PC-9 (cell line): Measurements from ENCODE around the gene EPHB2. TPM values are rescaled to one million over a fixed set of nuclear protein-coding genes. Genes with fewer than 3 reads are reported as not detected.

ENCODE experiments used
- BruUV-seq: library from RNA; stranded (reverse); fragments of 400-500 nt; replicated peaks from 2 replicates; lab custom pipeline; 2021; lab: Mats Ljungman, UMichigan
- CTCF ChIA-PET: fragments of 300-600 bp; sonication (Branson Sonifier 250); formaldehyde crosslinking; loops from one replicate; lab custom pipeline; 2022; ENCODE audit warnings: antibody characterized with exemption; lab: Charles Lee
- POLR2A ChIA-PET: fragments of 300-600 bp; sonication (Branson Sonifier 250); formaldehyde crosslinking; loops from one replicate; lab custom pipeline; 2022; ENCODE audit warnings: antibody characterized with exemption; ENCODE audit not compliant: unreplicated experiment; lab: Charles Lee
- DNase-seq, 2 experiments: peaks; one replicate each; pipeline versions ENCODE4 v3.0.0 to v3.0.0-alpha.2; 2015 to 2022; ENCODE audit warnings: mixed read lengths in 1 of 2
- H2AFZ ChIP-seq: fragments of 200-600 bp; sonication (generic); 2 replicates; pipeline ENCODE4 v1.8.1; 2017; ENCODE audit warnings: antibody characterized with exemption
- H3F3A ChIP-seq: fragments of 200-600 bp; sonication (generic); 2 replicates; pipeline ENCODE4 v1.8.1; 2017; ENCODE audit warnings: antibody characterized with exemption, mild to moderate bottlenecking, low read depth; ENCODE audit not compliant: insufficient read depth
- H3K27ac ChIP-seq: fragments of 200-600 bp; sonication (generic); 2 replicates; pipeline ENCODE4 v1.6.1; 2016; ENCODE audit warnings: mixed run types
- H3K27me3 ChIP-seq: fragments of 200-600 bp; sonication (generic); 2 replicates; pipeline ENCODE4 v1.6.1; 2016; ENCODE audit warnings: low read depth, mixed run types; ENCODE audit not compliant: insufficient read depth
- H3K36me3 ChIP-seq: fragments of 200-600 bp; sonication (generic); 2 replicates; pipeline ENCODE4 v1.6.1; 2016; ENCODE audit warnings: low read depth, mixed run types
- H3K4me1 ChIP-seq: fragments of 200-600 bp; sonication (generic); replicated peaks from 2 replicates; pipeline ENCODE4 v1.6.1; 2016; ENCODE audit warnings: mixed run types; ENCODE audit not compliant: insufficient read depth
- H3K4me2 ChIP-seq: fragments of 200-600 bp; sonication (generic); 2 replicates; pipeline ENCODE4 v1.6.1; 2017; ENCODE audit warnings: mixed run types
- H3K4me3 ChIP-seq: fragments of 200-600 bp; sonication (generic); 2 replicates; pipeline ENCODE4 v1.6.1; 2016; ENCODE audit warnings: mixed run types
- H3K79me2 ChIP-seq: fragments of 200-600 bp; sonication (generic); 2 replicates; pipeline ENCODE4 v1.6.1; 2017; ENCODE audit warnings: low read depth, mixed run types
- H3K9me2 ChIP-seq: fragments of 200-600 bp; sonication (generic); 2 replicates; pipeline ENCODE4 v1.8.1; 2017; ENCODE audit warnings: mild to moderate bottlenecking; ENCODE audit not compliant: insufficient read depth
- H3K9me3 ChIP-seq: fragments of 200-600 bp; sonication (generic); 2 replicates; pipeline ENCODE4 v1.8.1; 2016; ENCODE audit warnings: low read depth; ENCODE audit not compliant: insufficient read depth
- H4K20me1 ChIP-seq: fragments of 200-600 bp; sonication (generic); 2 replicates; pipeline ENCODE4 v1.8.1; 2017; ENCODE audit not compliant: insufficient read depth
- EZH2 ChIP-seq: fragments of 200-600 bp; sonication (generic); IDR thresholded peaks from 2 replicates; pipeline ENCODE4 v1.8.0; 2017; ENCODE audit warnings: antibody characterized with exemption, low read depth
- intact Hi-C: fragments of 100-400 bp; cut with micrococcal nuclease; formaldehyde crosslinking; loops from one replicate; pipeline ENCODE4 v1.10.0; 2022; ENCODE audit not compliant: unreplicated experiment
- total RNA-seq: library from RNA; stranded (reverse); gene quantifications from 2 replicates; pipeline ENCODE4 v1.2.3, GENCODE V29; 2021
- TF ChIP-seq, protein P1 (sequence below): fragments of 200-600 bp; sonication (generic); conservative IDR thresholded peaks from 2 replicates; pipeline ENCODE4 v1.6.1; 2017; ENCODE audit warnings: mixed run types, antibody characterized with exemption, mild to moderate bottlenecking, moderate library complexity

The EPHB2 gene
- total RNA-seq, 1 experiment from 2014 or later = 26.7 TPM

DNA sequence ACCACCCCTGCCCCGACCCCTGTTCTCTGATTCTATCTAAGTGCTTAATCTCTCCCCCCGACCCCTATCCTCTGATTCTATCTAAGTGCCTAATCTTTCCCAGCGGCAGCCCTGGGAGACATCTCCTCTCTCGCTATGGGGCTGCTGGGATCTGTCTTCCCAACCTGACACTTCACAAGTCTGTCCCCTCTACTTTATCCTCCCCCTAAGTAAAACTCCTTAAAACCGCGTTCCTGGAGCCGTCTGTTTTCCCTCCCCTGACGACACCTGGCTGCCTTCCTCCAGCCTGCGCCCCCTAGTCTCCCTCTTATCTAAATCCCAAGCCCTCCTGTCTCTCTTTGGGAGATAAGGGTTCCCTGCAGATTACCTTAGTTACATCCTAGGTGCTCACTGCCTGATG lies 30.5 kb downstream of the EPHB2 start:
- Histone ChIP-seq H3K4me1 (peaks cover 9% of the 10 kb centered on the region), H4K20me1 (no peaks in the 10 kb centered on the region), H3K9me3 (no peaks in the 10 kb centered on the region), H3F3A (peaks cover 12% of the 10 kb centered on the region; the same call in 1 of the 2 replicates), H3K4me3 (no peak overlapping the region), H3K9me2 (no peaks in the 10 kb centered on the region), H3K79me2 (no peaks in the 10 kb centered on the region), H2AFZ (no peak overlapping the region), H3K27ac (no peak overlapping the region), H3K27me3 (no peaks in the 10 kb centered on the region), H3K4me2 (no peak overlapping the region), H3K36me3 (no peaks in the 10 kb centered on the region)
- no peak for TF ChIP-seq EZH2
- TF ChIP-seq, protein P1, sequence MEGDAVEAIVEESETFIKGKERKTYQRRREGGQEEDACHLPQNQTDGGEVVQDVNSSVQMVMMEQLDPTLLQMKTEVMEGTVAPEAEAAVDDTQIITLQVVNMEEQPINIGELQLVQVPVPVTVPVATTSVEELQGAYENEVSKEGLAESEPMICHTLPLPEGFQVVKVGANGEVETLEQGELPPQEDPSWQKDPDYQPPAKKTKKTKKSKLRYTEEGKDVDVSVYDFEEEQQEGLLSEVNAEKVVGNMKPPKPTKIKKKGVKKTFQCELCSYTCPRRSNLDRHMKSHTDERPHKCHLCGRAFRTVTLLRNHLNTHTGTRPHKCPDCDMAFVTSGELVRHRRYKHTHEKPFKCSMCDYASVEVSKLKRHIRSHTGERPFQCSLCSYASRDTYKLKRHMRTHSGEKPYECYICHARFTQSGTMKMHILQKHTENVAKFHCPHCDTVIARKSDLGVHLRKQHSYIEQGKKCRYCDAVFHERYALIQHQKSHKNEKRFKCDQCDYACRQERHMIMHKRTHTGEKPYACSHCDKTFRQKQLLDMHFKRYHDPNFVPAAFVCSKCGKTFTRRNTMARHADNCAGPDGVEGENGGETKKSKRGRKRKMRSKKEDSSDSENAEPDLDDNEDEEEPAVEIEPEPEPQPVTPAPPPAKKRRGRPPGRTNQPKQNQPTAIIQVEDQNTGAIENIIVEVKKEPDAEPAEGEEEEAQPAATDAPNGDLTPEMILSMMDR = no peak
- intact Hi-C loops = no loop called here
- ChIA-PET CTCF (no interaction called here), POLR2A (no interaction called here)
- no TSS peak for BruUV-seq
- no peak for DNase-seq

DNA sequence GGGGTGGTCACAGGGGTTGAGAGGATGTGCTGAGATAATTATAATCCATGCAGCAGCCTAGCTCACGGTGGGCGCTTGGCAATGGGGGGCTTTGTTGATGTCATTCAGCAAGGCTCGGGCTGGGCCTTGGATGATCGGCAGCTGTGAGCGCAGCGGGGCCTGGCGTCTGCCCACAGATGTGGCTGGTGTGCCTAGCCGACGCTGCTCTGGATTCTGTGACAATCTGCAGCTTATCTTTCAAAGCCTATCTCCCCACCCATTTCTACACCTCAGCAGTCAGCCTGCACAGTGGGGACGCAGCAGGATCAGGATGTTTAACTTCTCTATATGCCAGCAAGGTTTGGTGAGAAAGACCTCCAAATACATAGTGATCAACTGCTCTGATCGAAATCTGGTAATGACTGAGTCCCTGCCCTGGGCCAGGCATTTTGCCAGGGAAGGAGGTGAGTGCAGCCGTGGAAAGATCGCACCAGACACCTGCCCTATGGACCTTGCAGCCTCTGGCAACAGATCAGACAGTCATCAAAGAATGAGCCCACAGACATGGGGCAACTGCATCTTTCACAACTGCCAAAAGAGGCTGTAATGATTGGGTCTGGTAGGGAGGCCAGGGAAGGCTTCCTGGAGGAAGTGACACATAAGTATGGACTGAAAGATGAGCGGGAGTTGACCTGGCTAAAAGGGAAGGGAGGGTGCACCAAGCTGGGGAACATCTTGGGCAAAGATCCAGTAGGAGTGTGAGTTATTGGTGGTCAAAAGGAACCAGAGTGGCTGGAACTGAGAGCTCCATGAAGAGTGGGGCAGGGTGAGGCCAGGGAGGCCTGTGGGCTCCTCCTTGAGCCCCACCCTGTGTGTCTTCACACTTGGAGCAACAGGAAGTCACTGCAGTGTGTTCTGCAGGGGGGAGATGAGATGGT lies 35.3 kb downstream of the EPHB2 start:
- H3K27ac ChIP-seq = 0 out of 2 replicates have a peak overlapping the region, but pooled peaks have one; percentile 21
- no peaks in the 10 kb centered on the region for H3K27me3 ChIP-seq
- H3K4me1 ChIP-seq = peaks cover 50% of the 10 kb centered on the region
- H4K20me1 ChIP-seq = no peaks in the 10 kb centered on the region
- peak; percentile 29 to 85 for DNase-seq
- intact Hi-C loops = loop anchor here (5.0 kb wide), 1 partner anchor 34 kb away; the partner anchor contains the start of gene EPHB2
- ChIA-PET CTCF (no interaction called here), POLR2A (interaction anchor here (0.6 kb wide), 2 partner anchors 42 to 116 kb away, joined by 3 to 13 read pairs; no protein-coding TSS in a partner anchor)
- no peak for TF ChIP-seq EZH2
- TF ChIP-seq, protein P1 = no peak
- H2AFZ ChIP-seq = no peak overlapping the region
- H3K9me2 ChIP-seq = no peaks in the 10 kb centered on the region
- BruUV-seq = no TSS peak
- peaks cover 49% of the 10 kb centered on the region for H3F3A ChIP-seq
- no peaks in the 10 kb centered on the region for H3K9me3 ChIP-seq
- no peak overlapping the region for H3K4me3 ChIP-seq
- no peaks in the 10 kb centered on the region for H3K79me2 ChIP-seq
- peak overlapping the region; percentile 32 for H3K4me2 ChIP-seq
- H3K36me3 ChIP-seq = no peaks in the 10 kb centered on the region

GRCh38 chr1:22747021-22747734 lies 36.5 kb downstream of the EPHB2 start:
- ChIA-PET CTCF (no interaction called here), POLR2A (interaction anchor here (1.2 kb wide), 1 partner anchor 58 kb away, joined by 5 read pairs; no protein-coding TSS in a partner anchor)
- Histone ChIP-seq H3K27ac (peak overlapping the region; percentile 21), H3K79me2 (no peaks in the 10 kb centered on the region), H4K20me1 (no peaks in the 10 kb centered on the region), H3K9me2 (no peaks in the 10 kb centered on the region), H3K27me3 (no peaks in the 10 kb centered on the region), H3F3A (peaks cover 61% of the 10 kb centered on the region), H3K36me3 (no peaks in the 10 kb centered on the region), H3K9me3 (no peaks in the 10 kb centered on the region), H3K4me2 (peak overlapping the region; percentile 38), H3K4me3 (no peak overlapping the region), H2AFZ (no peak overlapping the region), H3K4me1 (peaks cover 62% of the 10 kb centered on the region)
- no TSS peak for BruUV-seq
- intact Hi-C loops = loop anchor here (5.0 kb wide), 1 partner anchor 35 kb away; the partner anchor contains the start of gene EPHB2
- DNase-seq = peak; percentile 72 to 77
- TF ChIP-seq, protein P1 = no peak
- TF ChIP-seq EZH2 = no peak
